ENCODE data around the gene LRP5.
A peak's percentile ranks its signal among the peaks of the same experiment; 100 is the strongest.
"Not testable (repeated sequence)": the region's sequence is repeated elsewhere in the genome, so short reads cannot be mapped to it uniquely, and the experiment has no call there.

Gene LRP5

GRCh38 chr11:68467201-68467834, 154.9 kb downstream of the LRP5 start:
- DNase-seq (ENCODE audit: low spot score), result no peak

DNA sequence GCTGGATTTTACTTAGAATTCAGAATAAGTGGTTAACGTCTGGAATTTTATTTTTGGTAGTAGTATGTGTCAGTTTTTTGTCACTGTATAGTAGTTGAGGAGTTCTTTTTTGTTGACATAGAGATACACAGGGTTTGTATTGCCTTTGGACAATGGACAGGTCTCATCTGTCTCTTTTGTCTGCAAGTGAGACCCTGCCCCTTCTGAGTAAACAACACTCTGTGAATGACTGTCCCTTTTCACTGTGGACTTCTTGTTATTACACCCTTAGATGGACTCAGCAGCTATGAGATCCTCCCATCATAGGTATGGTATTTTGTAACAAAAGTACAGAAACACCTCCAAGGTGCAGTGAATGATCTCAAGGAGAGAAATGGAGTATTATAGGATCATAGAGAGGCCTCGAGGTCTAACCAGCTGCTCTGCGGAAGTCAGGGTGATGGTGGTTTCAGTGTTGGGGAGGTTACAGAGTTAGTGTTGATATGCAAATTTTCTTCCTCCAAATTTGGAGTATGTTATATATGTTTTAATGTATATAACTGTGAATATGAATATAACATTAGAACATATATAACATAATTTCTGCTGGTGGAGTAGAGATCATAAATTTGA, 155.9 kb downstream of the LRP5 start:
- no peak for FAIRE-seq
- DNase-seq (ENCODE audit: low spot score), result no peak

More at GRCh38 chr11:68467201-68467834, 154.9 kb downstream of the LRP5 start:
- no peak for FAIRE-seq

DNA sequence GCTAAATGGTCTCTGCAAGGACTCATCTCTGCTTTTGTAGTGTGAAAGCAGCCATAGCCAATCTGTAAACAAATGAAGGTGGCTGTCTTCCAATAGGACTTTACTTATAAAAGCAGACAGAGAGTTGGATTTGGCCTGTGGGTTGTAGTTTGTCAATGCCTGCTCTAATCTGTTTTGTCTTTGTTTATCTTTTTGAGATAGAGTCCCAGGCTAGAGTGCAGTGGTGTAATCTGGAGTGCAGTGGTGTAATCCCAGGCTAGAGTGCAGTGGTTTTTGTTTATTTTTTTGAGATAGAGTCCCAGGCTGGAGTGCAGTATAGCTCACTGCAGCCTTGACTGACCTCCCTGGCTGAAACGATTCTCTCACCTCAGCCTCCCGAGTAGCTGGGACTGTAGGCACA, 156.7 kb downstream of the LRP5 start:
- DNase-seq (ENCODE audit: low spot score) (no peak), FAIRE-seq (no peak)

- no peak for DNase-seq (ENCODE audit: low spot score)
Measured at GRCh38 chr11:68469642-68470041, 157.3 kb downstream of the LRP5 start.

GRCh38 chr11:68470304-68470811, 158.0 kb downstream of the LRP5 start:
- DNase-seq (ENCODE audit: low spot score) (no peak), FAIRE-seq (no peak)

More at GRCh38 chr11:68469642-68470041, 157.3 kb downstream of the LRP5 start:
- no peak for FAIRE-seq

DNA sequence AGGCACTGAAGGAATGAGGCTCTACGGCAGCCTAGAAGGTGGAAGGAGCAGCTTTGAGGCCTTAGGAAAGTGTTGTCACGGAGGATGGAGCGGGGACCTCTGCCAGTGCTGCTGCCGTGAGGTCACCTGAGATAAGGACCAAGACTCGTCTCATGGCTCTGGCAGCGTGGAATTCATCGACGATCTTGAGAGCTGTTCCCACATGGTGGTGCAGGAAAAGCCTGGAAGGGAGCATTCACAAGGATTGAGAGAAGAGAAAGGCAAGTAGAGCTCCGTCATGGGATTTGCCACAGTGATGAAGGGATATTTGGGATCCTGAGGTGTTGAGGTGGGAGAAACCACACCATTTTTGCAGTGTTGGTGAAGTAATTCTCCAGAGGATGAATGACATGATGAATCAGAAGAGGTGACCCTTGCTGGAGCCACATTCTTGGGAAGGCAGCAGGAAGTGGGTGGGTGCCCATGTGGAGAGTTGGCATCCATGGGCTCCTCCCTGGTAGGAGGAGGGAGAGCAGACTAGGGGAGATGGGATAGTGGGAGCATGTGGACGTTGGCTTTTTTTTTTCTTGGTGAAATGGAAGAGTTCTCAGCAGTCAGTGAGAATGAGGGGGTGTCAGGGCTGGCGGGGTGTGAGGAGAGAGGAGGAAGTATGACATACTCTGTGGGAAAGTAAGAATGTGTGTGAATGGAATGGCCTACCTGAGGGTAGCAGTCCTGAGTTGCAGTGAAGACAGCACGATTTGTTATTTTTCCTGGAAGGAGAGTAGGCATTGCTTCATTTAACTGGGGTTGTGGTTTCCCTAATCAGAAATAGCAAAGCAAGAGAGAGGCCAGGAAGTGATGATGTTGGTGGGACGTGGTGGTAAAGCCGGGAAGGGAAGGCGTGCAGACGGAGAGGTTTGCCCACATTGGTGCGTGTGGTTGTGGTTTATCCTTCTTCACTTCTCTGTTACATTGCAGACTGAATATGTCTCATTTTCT, 159.3 kb downstream of the LRP5 start:
- FAIRE-seq, result no peak
- peak; percentile 40 for DNase-seq (ENCODE audit: low spot score)

GRCh38 chr11:68472778-68473177, 160.4 kb downstream of the LRP5 start:
- FAIRE-seq (no peak), DNase-seq (ENCODE audit: low spot score) (no peak)

GRCh38 chr11:68473693-68474092, 161.3 kb downstream of the LRP5 start:
- no peak for DNase-seq (ENCODE audit: low spot score)
- FAIRE-seq, result no peak

DNA sequence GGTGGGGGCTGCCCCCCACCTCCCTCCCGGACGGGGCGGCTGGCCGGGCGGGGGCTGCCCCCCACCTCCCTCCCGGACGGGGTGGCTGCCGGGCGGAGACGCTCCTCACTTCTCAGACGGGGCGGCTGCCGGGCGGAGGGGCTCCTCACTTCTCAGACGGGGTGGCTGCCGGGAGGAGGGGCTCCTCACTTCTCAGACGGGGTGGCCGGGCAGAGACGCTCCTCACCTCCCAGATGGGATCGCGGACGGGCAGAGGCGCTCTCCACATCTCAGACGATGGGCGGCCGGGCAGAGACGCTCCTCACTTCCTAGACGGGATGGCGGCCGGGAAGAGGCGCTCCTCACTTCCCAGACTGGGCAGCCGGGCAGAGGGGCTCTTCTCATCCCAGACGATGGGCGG, 163.2 kb downstream of the LRP5 start:
- FAIRE-seq; DNase-seq (ENCODE audit: low spot score): not testable (repeated sequence)

GRCh38 chr11:68479390-68479789, 167.0 kb downstream of the LRP5 start:
- no peak for DNase-seq (ENCODE audit: low spot score)

DNA sequence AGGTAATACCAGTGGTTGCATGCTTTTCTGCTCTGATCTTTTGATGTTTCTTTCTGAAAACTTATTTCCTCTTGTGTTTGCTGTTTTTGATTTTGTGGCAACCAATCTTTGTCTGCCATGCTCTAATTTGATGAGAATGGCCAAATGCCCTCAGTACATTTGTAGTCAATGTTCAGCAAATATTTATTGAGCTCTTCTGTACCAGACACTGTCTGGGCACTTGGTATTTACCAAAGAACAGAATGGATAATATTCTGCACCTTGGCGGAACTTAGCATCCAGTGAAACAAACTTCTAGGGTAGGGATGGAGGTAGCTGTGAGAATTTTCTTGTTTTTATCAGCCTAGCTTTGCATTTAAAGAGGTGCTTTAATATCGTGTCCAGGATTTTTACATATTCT, 167.8 kb downstream of the LRP5 start:
- DNase-seq (ENCODE audit: low spot score), result no peak

More at GRCh38 chr11:68479390-68479789, 167.0 kb downstream of the LRP5 start:
- no peak for FAIRE-seq

DNA sequence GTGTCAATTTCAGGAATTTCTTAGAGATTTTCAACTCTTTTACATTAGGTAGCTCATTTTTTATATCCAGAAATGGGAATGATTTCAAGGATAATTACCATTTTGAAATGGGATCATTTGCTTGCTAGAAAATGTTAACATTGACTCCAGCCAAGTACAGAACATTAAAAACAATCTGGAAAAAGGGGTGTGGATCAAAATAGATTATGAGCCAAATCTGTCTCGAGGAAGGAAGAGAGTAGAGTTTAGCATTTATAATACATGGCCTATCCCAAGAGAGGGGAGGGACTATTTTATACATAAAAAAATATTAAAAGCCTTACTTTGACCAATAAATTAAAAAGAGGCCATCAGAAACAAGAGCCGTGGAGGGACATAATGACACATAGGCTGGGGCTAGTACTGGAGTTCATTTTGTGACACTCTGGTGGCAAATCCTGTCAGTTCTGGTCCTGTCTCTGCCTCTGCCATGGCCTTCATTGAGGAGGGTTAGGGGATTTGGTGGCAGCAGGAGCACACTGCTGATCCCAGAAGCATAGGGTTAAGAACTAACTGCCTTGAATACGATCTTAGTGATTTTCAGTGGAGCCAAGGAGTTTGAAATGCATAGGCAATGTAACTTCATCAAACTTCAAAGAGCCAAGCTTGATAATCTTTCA, 168.6 kb downstream of the LRP5 start:
- DNase-seq (ENCODE audit: low spot score) (no peak), FAIRE-seq (no peak)

More for the DNA sequence above, 167.8 kb downstream of the LRP5 start:
- no peak for FAIRE-seq

DNA sequence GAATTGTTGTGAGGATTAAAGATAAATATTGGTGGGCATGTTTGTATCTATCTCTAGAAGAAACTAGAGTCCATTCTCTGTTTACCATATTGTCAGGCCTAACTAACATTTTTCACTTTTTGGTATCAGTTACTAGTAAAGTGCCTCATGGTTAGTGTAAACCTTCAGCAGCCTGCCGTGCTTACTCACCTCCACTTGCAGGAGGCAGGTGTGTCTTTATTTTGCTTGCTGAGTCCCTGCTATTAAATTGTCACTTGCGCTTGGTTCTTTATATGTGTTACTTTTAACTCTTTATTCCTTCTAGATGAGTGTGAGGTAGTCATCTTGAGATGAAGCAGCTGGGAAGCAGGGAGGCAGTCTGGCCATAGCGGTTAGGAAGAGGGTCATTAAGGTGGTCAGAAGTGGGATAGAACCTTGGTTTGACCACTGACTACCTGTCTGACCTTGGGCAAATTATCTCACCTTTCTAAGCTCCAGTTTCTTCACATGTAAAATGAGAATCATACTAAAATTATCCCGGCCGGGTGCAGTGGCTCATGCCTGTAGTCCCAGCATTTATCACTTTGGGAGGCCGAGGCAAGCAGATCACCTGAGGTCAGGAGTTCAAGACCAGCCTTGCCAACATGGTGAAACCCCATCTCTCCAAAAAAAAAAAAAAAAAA, 169.3 kb downstream of the LRP5 start:
- DNase-seq (ENCODE audit: low spot score), result no peak
- no peak for FAIRE-seq

- FAIRE-seq (no peak), DNase-seq (ENCODE audit: low spot score) (no peak)
Measured at GRCh38 chr11:68488623-68489022, 176.2 kb downstream of the LRP5 start.

DNA sequence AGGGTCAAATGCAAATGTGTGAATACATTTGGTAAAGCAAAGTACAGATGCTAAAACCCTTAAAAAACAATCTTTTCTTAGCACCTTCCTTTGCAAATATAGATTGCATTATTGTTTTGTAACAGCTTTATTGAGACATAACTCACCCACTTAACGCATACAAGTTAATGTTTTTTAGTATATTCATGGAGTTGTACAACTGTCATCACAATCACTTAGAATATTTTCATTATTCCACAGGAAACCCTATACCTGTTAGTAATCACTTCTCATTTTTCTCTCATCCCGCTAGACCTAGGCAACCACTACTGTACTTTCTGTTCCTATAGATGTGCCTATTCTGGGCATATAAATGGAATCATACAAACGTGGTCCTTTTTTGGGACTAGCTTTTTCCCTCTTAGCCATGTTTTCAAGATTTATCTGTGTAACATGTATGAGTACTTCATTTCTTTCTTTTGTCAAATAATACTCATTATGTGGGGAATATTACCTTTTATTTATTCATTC, 182.9 kb downstream of the LRP5 start:
- no peak for DNase-seq (ENCODE audit: low spot score)
- FAIRE-seq, result no peak

- FAIRE-seq (no peak), DNase-seq (ENCODE audit: low spot score) (no peak)
Measured at GRCh38 chr11:68495872-68496271, 183.5 kb downstream of the LRP5 start.

- FAIRE-seq (no peak), DNase-seq (ENCODE audit: low spot score) (no peak)
Measured at GRCh38 chr11:68497761-68498160, 185.4 kb downstream of the LRP5 start.

GRCh38 chr11:68498321-68498720, 185.9 kb downstream of the LRP5 start:
- FAIRE-seq (no peak), DNase-seq (ENCODE audit: low spot score) (no peak)
